Effector memory CD4-positive, alpha-beta T cell (primary cell): ENCODE data around the gene PROC.

Experiments
- DNase-seq, 3 donors: peaks; one replicate each; pipeline ENCODE4 v3.0.0-alpha.2; 2020
- H3K27ac ChIP-seq: 2 replicates; pipeline ENCODE4 v1.7.0; 2013; ENCODE audit warnings: mild to moderate bottlenecking, low read length, moderate library complexity; ENCODE audit not compliant: insufficient read depth, poor library complexity, severe bottlenecking
- H3K27me3 ChIP-seq: replicated peaks from 2 replicates; pipeline ENCODE4 v1.7.0; 2013; ENCODE audit warnings: mild to moderate bottlenecking, low read length; ENCODE audit not compliant: insufficient read depth, control insufficient read depth, poor library complexity, severe bottlenecking
- H3K36me3 ChIP-seq: 2 replicates; pipeline ENCODE4 v1.7.0; 2013; ENCODE audit warnings: mild to moderate bottlenecking, low read length, moderate library complexity; ENCODE audit not compliant: control insufficient read depth, insufficient read depth
- H3K4me1 ChIP-seq: 2 replicates; pipeline ENCODE4 v1.7.0; 2013; ENCODE audit warnings: low read length, mild to moderate bottlenecking; ENCODE audit not compliant: control insufficient read depth, insufficient read depth, poor library complexity, severe bottlenecking
- H3K4me3 ChIP-seq: 2 replicates; pipeline ENCODE4 v1.7.0; 2013; ENCODE audit warnings: low read length, low read depth, mild to moderate bottlenecking; ENCODE audit not compliant: insufficient read depth, poor library complexity, severe bottlenecking
- H3K9me3 ChIP-seq: 2 replicates; pipeline ENCODE4 v1.7.0; 2013; ENCODE audit warnings: mild to moderate bottlenecking, low read length, moderate library complexity; ENCODE audit not compliant: control insufficient read depth

PROC gene

GRCh38 chr2:127394492-127394891 lies 23.7 kb upstream of the PROC start:
- no peak overlapping the region for H3K27ac ChIP-seq
- no peak overlapping the region for H3K4me3 ChIP-seq
- no peak for DNase-seq
- H3K4me1 ChIP-seq: peaks cover 4% of the 10 kb centered on the region
- H3K27me3 ChIP-seq: no peaks in the 10 kb centered on the region
- no peaks in the 10 kb centered on the region for H3K9me3 ChIP-seq
- H3K36me3 ChIP-seq: no peaks in the 10 kb centered on the region

GRCh38 chr2:127397568-127398238 lies 20.5 kb upstream of the PROC start:
- Histone ChIP-seq H3K4me1 (no peaks in the 10 kb centered on the region), H3K9me3 (no peaks in the 10 kb centered on the region), H3K27me3 (no peaks in the 10 kb centered on the region), H3K27ac (no peak overlapping the region), H3K36me3 (no peaks in the 10 kb centered on the region), H3K4me3 (no peak overlapping the region)
- no peak for DNase-seq

- Histone ChIP-seq H3K4me3 (no peak overlapping the region), H3K27me3 (no peaks in the 10 kb centered on the region)
- DNase-seq: no peak
These were observed 20.0 kb upstream of the PROC start for GRCh38 chr2:127398239-127398590.

GRCh38 chr2:127400533-127400896 lies 17.7 kb upstream of the PROC start:
- H3K4me3 ChIP-seq: no peak overlapping the region

More at GRCh38 chr2:127398239-127398590, 20.0 kb upstream of the PROC start:
- Histone ChIP-seq H3K27ac (no peak overlapping the region), H3K4me1 (no peaks in the 10 kb centered on the region), H3K36me3 (no peaks in the 10 kb centered on the region), H3K9me3 (no peaks in the 10 kb centered on the region)

GRCh38 chr2:127400897-127401756 lies 17.1 kb upstream of the PROC start:
- H3K4me3 ChIP-seq: no peak overlapping the region
- no peak for DNase-seq
- H3K36me3 ChIP-seq: no peaks in the 10 kb centered on the region

More at GRCh38 chr2:127400533-127400896, 17.7 kb upstream of the PROC start:
- Histone ChIP-seq H3K36me3 (no peaks in the 10 kb centered on the region), H3K27me3 (no peaks in the 10 kb centered on the region), H3K27ac (no peak overlapping the region), H3K4me1 (no peaks in the 10 kb centered on the region), H3K9me3 (no peaks in the 10 kb centered on the region)
- DNase-seq: no peak

GRCh38 chr2:127401757-127402695 lies 16.2 kb upstream of the PROC start:
- Histone ChIP-seq H3K36me3 (no peaks in the 10 kb centered on the region), H3K4me3 (no peak overlapping the region), H3K9me3 (no peaks in the 10 kb centered on the region), H3K4me1 (no peaks in the 10 kb centered on the region), H3K27ac (no peak overlapping the region), H3K27me3 (no peaks in the 10 kb centered on the region)
- DNase-seq: no peak

More at GRCh38 chr2:127400897-127401756, 17.1 kb upstream of the PROC start:
- Histone ChIP-seq H3K9me3 (no peaks in the 10 kb centered on the region), H3K4me1 (no peaks in the 10 kb centered on the region), H3K27ac (no peak overlapping the region), H3K27me3 (no peaks in the 10 kb centered on the region)

GRCh38 chr2:127403460-127403859 lies 14.8 kb upstream of the PROC start:
- no peak for DNase-seq
- Histone ChIP-seq H3K4me1 (peaks cover 8% of the 10 kb centered on the region), H3K4me3 (no peak overlapping the region), H3K9me3 (no peaks in the 10 kb centered on the region), H3K27me3 (no peaks in the 10 kb centered on the region), H3K36me3 (no peaks in the 10 kb centered on the region), H3K27ac (no peak overlapping the region)

- Histone ChIP-seq H3K36me3 (no peaks in the 10 kb centered on the region), H3K4me1 (peaks cover 10% of the 10 kb centered on the region), H3K9me3 (no peaks in the 10 kb centered on the region), H3K27me3 (no peaks in the 10 kb centered on the region), H3K27ac (no peak overlapping the region), H3K4me3 (no peak overlapping the region)
- no peak for DNase-seq
These were observed 13.6 kb upstream of the PROC start for GRCh38 chr2:127404466-127405254.

GRCh38 chr2:127405255-127405610 lies 13.0 kb upstream of the PROC start:
- Histone ChIP-seq H3K9me3 (no peaks in the 10 kb centered on the region), H3K4me3 (no peak overlapping the region), H3K27me3 (no peaks in the 10 kb centered on the region), H3K27ac (no peak overlapping the region), H3K36me3 (no peaks in the 10 kb centered on the region), H3K4me1 (peaks cover 10% of the 10 kb centered on the region)
- DNase-seq: no peak
